ENCODE measurements around the gene NECAB2. TPM values are rescaled to one million over a fixed set of nuclear protein-coding genes. Genes with fewer than 3 reads are reported as not detected.

NECAB2 gene
- total RNA-seq, 1 donor from 2014 or later, result 12.6 TPM

- Mint-ChIP-seq H3K4me3 (peak overlapping the region; percentile 37), H3K4me1 (peaks cover 43% of the 10 kb centered on the region), H3K9me3 (peaks cover 18% of the 10 kb centered on the region), H3K27me3 (ENCODE audit: insufficient read depth, low read depth) (peaks cover 13% of the 10 kb centered on the region), H3K27ac (peak overlapping the region; percentile 97), H3K36me3 (peaks cover 3% of the 10 kb centered on the region)
- Histone ChIP-seq H4K20me1 (ENCODE audit: low read depth) (no peaks in the 10 kb centered on the region), H3K4me3 (no peak overlapping the region), H3K79me2 (ENCODE audit: low read depth) (no peaks in the 10 kb centered on the region), H3K9ac (no peak overlapping the region), H2AFZ (replicated peaks) (no peak overlapping the region), H3K4me2 (peak overlapping the region; percentile 54), H3K27me3 (no peaks in the 10 kb centered on the region), H3K4me1 (peaks cover 20% of the 10 kb centered on the region), H3K36me3 (no peaks in the 10 kb centered on the region), H3K27ac (no peak overlapping the region), H3K9me3 (ENCODE audit: low read depth) (no peaks in the 10 kb centered on the region), H3F3A (ENCODE audit: low read depth) (peaks cover 10% of the 10 kb centered on the region)
- peak; percentile 89 for DNase-seq (ENCODE audit: low spot score)
- TF ChIP-seq EZH2 (IDR thresholded peaks at IDR 0.05) (no peak), EZH2phosphoT487 (IDR thresholded peaks at IDR 0.05) (no peak), CTCF (IDR thresholded peaks at IDR 0.05) (no peak)
These were observed 64.6 kb downstream of the NECAB2 start for GRCh38 chr16:84032458-84033178.

GRCh38 chr16:84033251-84034195 lies 65.5 kb downstream of the NECAB2 start:
- Histone ChIP-seq H3K4me2 (peak overlapping the region; percentile 54), H3K9ac (no peak overlapping the region), H3F3A (ENCODE audit: low read depth) (peaks cover 10% of the 10 kb centered on the region), H3K79me2 (ENCODE audit: low read depth) (no peaks in the 10 kb centered on the region), H3K4me3 (no peak overlapping the region), H4K20me1 (ENCODE audit: low read depth) (no peaks in the 10 kb centered on the region), H3K4me1 (peaks cover 16% of the 10 kb centered on the region), H3K9me3 (ENCODE audit: low read depth) (no peaks in the 10 kb centered on the region), H3K36me3 (no peaks in the 10 kb centered on the region), H3K27ac (no peak overlapping the region), H2AFZ (replicated peaks) (no peak overlapping the region), H3K27me3 (no peaks in the 10 kb centered on the region)
- Mint-ChIP-seq H3K4me3 (peak overlapping the region; percentile 50), H3K9me3 (peaks cover 20% of the 10 kb centered on the region), H3K36me3 (peaks cover 3% of the 10 kb centered on the region), H3K27ac (peak overlapping the region; percentile 97), H3K4me1 (peaks cover 38% of the 10 kb centered on the region), H3K27me3 (ENCODE audit: insufficient read depth, low read depth) (peaks cover 17% of the 10 kb centered on the region)
- no peak for DNase-seq (ENCODE audit: low spot score)
- TF ChIP-seq EZH2phosphoT487 (IDR thresholded peaks at IDR 0.05), result no peak
- TF ChIP-seq CTCF (IDR thresholded peaks at IDR 0.05), result no peak
- no peak for TF ChIP-seq EZH2 (IDR thresholded peaks at IDR 0.05)

- no peaks in the 10 kb centered on the region for H4K20me1 ChIP-seq (ENCODE audit: low read depth)
- no peaks in the 10 kb centered on the region for H3K27me3 ChIP-seq
- peaks cover 20% of the 10 kb centered on the region for H3K4me1 ChIP-seq
- no peak overlapping the region for H3K4me3 ChIP-seq
- no peaks in the 10 kb centered on the region for H3K9me3 ChIP-seq (ENCODE audit: low read depth)
- Mint-ChIP-seq H3K27ac (no peak overlapping the region), H3K36me3 (peaks cover 3% of the 10 kb centered on the region), H3K9me3 (peaks cover 20% of the 10 kb centered on the region), H3K4me1 (peaks cover 40% of the 10 kb centered on the region), H3K4me3 (no peak overlapping the region), H3K27me3 (ENCODE audit: insufficient read depth, low read depth) (peaks cover 19% of the 10 kb centered on the region)
- H3K27ac ChIP-seq, result no peak overlapping the region
- DNase-seq (ENCODE audit: low spot score), result no peak
- no peak overlapping the region for H2AFZ ChIP-seq (replicated peaks)
- peaks cover 10% of the 10 kb centered on the region for H3F3A ChIP-seq (ENCODE audit: low read depth)
- H3K9ac ChIP-seq, result no peak overlapping the region
- H3K79me2 ChIP-seq (ENCODE audit: low read depth), result no peaks in the 10 kb centered on the region
- H3K4me2 ChIP-seq, result no peak overlapping the region
- no peaks in the 10 kb centered on the region for H3K36me3 ChIP-seq
- TF ChIP-seq EZH2 (IDR thresholded peaks at IDR 0.05) (no peak), EZH2phosphoT487 (IDR thresholded peaks at IDR 0.05) (no peak), CTCF (IDR thresholded peaks at IDR 0.05) (no peak)
These were observed 66.5 kb downstream of the NECAB2 start for GRCh38 chr16:84034516-84034915.

All from neural progenitor cell (in vitro differentiated cells).